Measurements from ENCODE around the gene BEST3.
"Not testable (repeated sequence)": the region's sequence is repeated elsewhere in the genome, so short reads cannot be mapped to it uniquely, and the experiment has no call there.

BEST3 gene

GRCh38 chr12:69608114-69608513, 91.0 kb downstream of the BEST3 start:
- DNase-seq (ENCODE audit: low read depth in 2 of 3, low spot score in 2 of 3): no peak

GRCh38 chr12:69604275-69604674, 94.8 kb downstream of the BEST3 start:
- DNase-seq (ENCODE audit: low read depth in 2 of 3, low spot score in 2 of 3): not testable (repeated sequence)

All from activated CD8-positive, alpha-beta memory T cell treated with anti-CD3 and anti-CD28 coated beads for 48 hours (primary cell).